BJ (cell line): ENCODE data around the gene KBTBD2. TPM values are rescaled to one million over a fixed set of nuclear protein-coding genes. Genes with fewer than 3 reads are reported as not detected.
"Not testable (repeated sequence)": the region's sequence is repeated elsewhere in the genome, so short reads cannot be mapped to it uniquely, and the experiment has no call there.

Experiments used
- CTCF ChIA-PET: fragments of 350-600 bp; formaldehyde crosslinking; extraction: SDS; loops from one replicate; lab custom pipeline; 2021; ENCODE audit warnings: antibody characterized with exemption, inconsistent platforms; lab: Yijun Ruan, JAX
- POLR2A ChIA-PET: fragments of 300-600 bp; sonication (Branson Sonifier 250); formaldehyde crosslinking; extraction: SDS; loops from one replicate; lab custom pipeline; 2021; ENCODE audit warnings: antibody characterized with exemption; lab: Charles Lee
- DNase-seq: peaks from one replicate; pipeline ENCODE4 v3.0.0-alpha.2; 2011; ENCODE audit warnings: low read depth
- H3K27me3 ChIP-seq: 2 replicates; pipeline ENCODE4 v1.6.0; 2011; ENCODE audit warnings: low read length; ENCODE audit not compliant: control insufficient read depth, insufficient read depth
- H3K36me3 ChIP-seq: 2 replicates; pipeline ENCODE4 v1.5.1; 2011; ENCODE audit warnings: low read length; ENCODE audit not compliant: control insufficient read depth, insufficient read depth
- H3K4me3 ChIP-seq: 2 replicates; pipeline ENCODE4 v1.5.1; 2011; ENCODE audit warnings: low read depth, mild to moderate bottlenecking, control low read depth, low read length
- CTCF ChIP-seq: IDR thresholded peaks from 2 replicates; pipeline ENCODE4 v1.5.1; 2011; ENCODE audit warnings: low read depth, mild to moderate bottlenecking, control low read depth, inconsistent platforms, low read length, moderate library complexity; ENCODE audit not compliant: insufficient read depth
- polyA plus RNA-seq: library from polyadenylated mRNA; depleted of rRNA; stranded (reverse); fragments of >200 nt; gene quantifications from 2 replicates; pipeline ENCODE4 v1.2.3, GENCODE V29; 2011

The KBTBD2 gene
- polyA plus RNA-seq, 1 experiment = 12.6 TPM

- POLR2A ChIA-PET = no interaction called here
- CTCF ChIA-PET = interaction anchor here (2.6 kb wide), 1 partner anchor 23 kb away, joined by 8 read pairs; no protein-coding TSS in a partner anchor
- Histone ChIP-seq H3K36me3 (peaks cover 12% of the 10 kb centered on the region), H3K4me3 (no peak overlapping the region), H3K27me3 (no peaks in the 10 kb centered on the region)
- TF ChIP-seq CTCF = no peak
- no peak for DNase-seq
Observed at GRCh38 chr7:32869716-32870115, 21.8 kb downstream of the KBTBD2 start.

- ChIA-PET CTCF (interaction anchor here (0.8 to 1.4 kb wide), 2 partner anchors 9 to 23 kb away, joined by 3 to 5 read pairs; no protein-coding TSS in a partner anchor), POLR2A (no interaction called here)
- H3K36me3 ChIP-seq = peaks cover 8% of the 10 kb centered on the region
Observed at GRCh38 chr7:32868116-32868515, 23.4 kb downstream of the KBTBD2 start.

GRCh38 chr7:32865448-32866030 lies 26.0 kb downstream of the KBTBD2 start:
- TF ChIP-seq CTCF = no peak
- H3K36me3 ChIP-seq = peaks cover 8% of the 10 kb centered on the region
- H3K27me3 ChIP-seq = no peaks in the 10 kb centered on the region
- no peak for DNase-seq
- H3K4me3 ChIP-seq = no peak overlapping the region
- ChIA-PET CTCF (interaction anchor here (1.5 kb wide), 1 partner anchor 19 kb away, joined by 12 read pairs; no protein-coding TSS in a partner anchor), POLR2A (interaction anchor here (0.7 kb wide), 1 partner anchor 25 kb away, joined by 3 read pairs; no protein-coding TSS in a partner anchor)

More at GRCh38 chr7:32868116-32868515, 23.4 kb downstream of the KBTBD2 start:
- Histone ChIP-seq H3K27me3 (no peaks in the 10 kb centered on the region), H3K4me3 (no peak overlapping the region)
- DNase-seq = no peak
- TF ChIP-seq CTCF = no peak

GRCh38 chr7:32863872-32864271 lies 27.7 kb downstream of the KBTBD2 start:
- CTCF ChIA-PET, H3K4me3 ChIP-seq, H3K27me3 ChIP-seq, DNase-seq, H3K36me3 ChIP-seq, POLR2A ChIA-PET: not testable (repeated sequence)

GRCh38 chr7:32860090-32860489 lies 31.5 kb downstream of the KBTBD2 start:
- ChIA-PET CTCF (interaction anchor here (1.0 kb wide), 1 partner anchor 248 kb away, joined by 3 read pairs; the partner anchor contains the start of gene RP9), POLR2A (no interaction called here)
- TF ChIP-seq CTCF = no peak
- Histone ChIP-seq H3K27me3 (no peaks in the 10 kb centered on the region), H3K4me3 (no peak overlapping the region), H3K36me3 (no peaks in the 10 kb centered on the region)
- no peak for DNase-seq
